HTERT RPE-1 (cell line): ENCODE measurements around the gene REP15.
"Not testable (repeated sequence)": the region's sequence is repeated elsewhere in the genome, so short reads cannot be mapped to it uniquely, and the experiment has no call there.

Experiments
- in situ Hi-C: fragments of 300-500 bp; cut with MboI; formaldehyde crosslinking; loops from 4 replicates; pipeline ENCODE4 v1.14.3; 2020; ENCODE audit warnings: low sequenced_read_pairs

Gene REP15

GRCh38 chr12:27696864-27697564 is 767 bp downstream of the REP15 start:
- in situ Hi-C loops = no loop called here

GRCh38 chr12:27703720-27704452 is 7.6 kb downstream of the REP15 start:
- in situ Hi-C loops = no loop called here

GRCh38 chr12:27705263-27705662 is 9.0 kb downstream of the REP15 start:
- in situ Hi-C loops = no loop called here

- in situ Hi-C loops = no loop called here
Observed at GRCh38 chr12:27707216-27707615, 11.0 kb downstream of the REP15 start.

- in situ Hi-C loops = no loop called here
Observed at GRCh38 chr12:27709212-27709931, 13.1 kb downstream of the REP15 start.

- in situ Hi-C loops = no loop called here
Observed at GRCh38 chr12:27709932-27710591, 13.8 kb downstream of the REP15 start.

- in situ Hi-C loops = no loop called here
Observed at GRCh38 chr12:27710592-27711316, 14.5 kb downstream of the REP15 start, which contains the start of gene MRPS35. Gene MRPS35 (plus strand): TSS chr12:27710832. CDS start chr12:27710844, 12 bp downstream.

- in situ Hi-C loops = no loop called here
Observed at GRCh38 chr12:27711317-27711682, 15.1 kb downstream of the REP15 start.

- in situ Hi-C loops = no loop called here
Observed at GRCh38 chr12:27711967-27712366, 15.7 kb downstream of the REP15 start.

- in situ Hi-C loops = no loop called here
Observed at GRCh38 chr12:27723212-27723611, 27.0 kb downstream of the REP15 start.

- in situ Hi-C loops = no loop called here
Observed at GRCh38 chr12:27730097-27730588, 33.9 kb downstream of the REP15 start.

GRCh38 chr12:27732281-27732680 is 36.0 kb downstream of the REP15 start:
- in situ Hi-C loops = no loop called here

GRCh38 chr12:27733052-27733656 is 36.9 kb downstream of the REP15 start:
- in situ Hi-C loops = no loop called here

GRCh38 chr12:27733791-27734190 is 37.5 kb downstream of the REP15 start:
- in situ Hi-C loops = no loop called here

- in situ Hi-C loops = not testable (repeated sequence)
Observed at GRCh38 chr12:27734321-27734720, 38.1 kb downstream of the REP15 start.

GRCh38 chr12:27743601-27744000 is 47.4 kb downstream of the REP15 start:
- in situ Hi-C loops = no loop called here

GRCh38 chr12:27745734-27746133 is 49.5 kb downstream of the REP15 start:
- in situ Hi-C loops = not testable (repeated sequence)
